ENCODE results near the gene DENND1A. TPM values are rescaled to one million over a fixed set of nuclear protein-coding genes. Genes with fewer than 3 reads are reported as not detected.

DENND1A gene
- total RNA-seq, 2 experiments from 2014 or later: 23.7 to 29.5 TPM

- H3K27ac Mint-ChIP-seq: no peak overlapping the region
- H3K27me3 Mint-ChIP-seq: no peaks in the 10 kb centered on the region
- H3K4me1 Mint-ChIP-seq: no peaks in the 10 kb centered on the region
- DNase-seq: no peak
- no peak overlapping the region for H3K4me3 Mint-ChIP-seq
- CTCF ChIA-PET: no interaction called here
- intact Hi-C loops (cut with DNase I, micrococcal nuclease): no loop called here
- no peaks in the 10 kb centered on the region for H3K9me3 Mint-ChIP-seq (ENCODE audit: low read depth)
- POLR2A ChIA-PET: interaction anchor here (0.7 kb wide), 1 partner anchor 650 kb away, joined by 3 read pairs; no protein-coding TSS in a partner anchor
- ATAC-seq: no peak
- peaks cover 3% of the 10 kb centered on the region for H3K36me3 Mint-ChIP-seq (ENCODE audit: low read depth)
Observed at GRCh38 chr9:123611226-123611625, 318.7 kb downstream of the DENND1A start.

- no peaks in the 10 kb centered on the region for H3K27me3 Mint-ChIP-seq
- CTCF ChIA-PET: no interaction called here
- intact Hi-C loops (cut with DNase I, micrococcal nuclease): no loop called here
- POLR2A ChIA-PET: no interaction called here
- H3K27ac Mint-ChIP-seq: no peak overlapping the region
- peaks cover 3% of the 10 kb centered on the region for H3K36me3 Mint-ChIP-seq (ENCODE audit: low read depth)
- DNase-seq (no peak), ATAC-seq (no peak)
- no peaks in the 10 kb centered on the region for H3K4me1 Mint-ChIP-seq
- no peaks in the 10 kb centered on the region for H3K9me3 Mint-ChIP-seq (ENCODE audit: low read depth)
- H3K4me3 Mint-ChIP-seq: no peak overlapping the region
Observed at GRCh38 chr9:123609844-123610243, 320.1 kb downstream of the DENND1A start.

GRCh38 chr9:123608104-123608503 is 321.8 kb downstream of the DENND1A start:
- CTCF ChIA-PET: interaction anchor here (0.5 kb wide), 1 partner anchor 146 kb away, joined by 3 read pairs; no protein-coding TSS in a partner anchor
- no peak overlapping the region for H3K4me3 Mint-ChIP-seq
- H3K27ac Mint-ChIP-seq: no peak overlapping the region
- H3K27me3 Mint-ChIP-seq: no peaks in the 10 kb centered on the region
- POLR2A ChIA-PET: no interaction called here
- peaks cover 3% of the 10 kb centered on the region for H3K36me3 Mint-ChIP-seq (ENCODE audit: low read depth)
- intact Hi-C loops (cut with DNase I, micrococcal nuclease): no loop called here
- no peaks in the 10 kb centered on the region for H3K4me1 Mint-ChIP-seq
- DNase-seq (no peak), ATAC-seq (no peak)
- H3K9me3 Mint-ChIP-seq (ENCODE audit: low read depth): no peaks in the 10 kb centered on the region

GRCh38 chr9:123607479-123607878 is 322.4 kb downstream of the DENND1A start:
- intact Hi-C loops (cut with DNase I, micrococcal nuclease): no loop called here
- no peaks in the 10 kb centered on the region for H3K9me3 Mint-ChIP-seq (ENCODE audit: low read depth)
- CTCF ChIA-PET: interaction anchor here (0.5 kb wide), 1 partner anchor 145 kb away, joined by 3 read pairs; no protein-coding TSS in a partner anchor
- H3K36me3 Mint-ChIP-seq (ENCODE audit: low read depth): peaks cover 3% of the 10 kb centered on the region
- ATAC-seq (no peak), DNase-seq (no peak)
- no peak overlapping the region for H3K27ac Mint-ChIP-seq
- H3K4me1 Mint-ChIP-seq: no peaks in the 10 kb centered on the region
- no peak overlapping the region for H3K4me3 Mint-ChIP-seq
- H3K27me3 Mint-ChIP-seq: no peaks in the 10 kb centered on the region
- POLR2A ChIA-PET: no interaction called here

- H3K36me3 Mint-ChIP-seq (ENCODE audit: low read depth): peaks cover 3% of the 10 kb centered on the region
Observed at GRCh38 chr9:123606141-123606540, 323.8 kb downstream of the DENND1A start.

GRCh38 chr9:123605286-123605685 is 324.6 kb downstream of the DENND1A start:
- no peak for DNase-seq
- Mint-ChIP-seq H3K27ac (no peak overlapping the region), H3K4me3 (no peak overlapping the region), H3K4me1 (no peaks in the 10 kb centered on the region), H3K27me3 (no peaks in the 10 kb centered on the region), H3K9me3 (ENCODE audit: low read depth) (no peaks in the 10 kb centered on the region), H3K36me3 (ENCODE audit: low read depth) (peaks cover 3% of the 10 kb centered on the region)
- intact Hi-C loops (cut with DNase I, micrococcal nuclease): no loop called here
- CTCF ChIA-PET: interaction anchor here (0.9 kb wide), 2 partner anchors 11 to 60 kb away, joined by 3 read pairs; no protein-coding TSS in a partner anchor
- POLR2A ChIA-PET: no interaction called here
- ATAC-seq: no peak

More at GRCh38 chr9:123606141-123606540, 323.8 kb downstream of the DENND1A start:
- H3K4me3 Mint-ChIP-seq: no peak overlapping the region
- no peak overlapping the region for H3K27ac Mint-ChIP-seq
- intact Hi-C loops (cut with DNase I, micrococcal nuclease): no loop called here
- ATAC-seq: no peak
- CTCF ChIA-PET: interaction anchor here (0.9 kb wide), 2 partner anchors 11 to 61 kb away, joined by 3 read pairs; no protein-coding TSS in a partner anchor
- no peak for DNase-seq
- no peaks in the 10 kb centered on the region for H3K27me3 Mint-ChIP-seq
- POLR2A ChIA-PET: no interaction called here
- no peaks in the 10 kb centered on the region for H3K9me3 Mint-ChIP-seq (ENCODE audit: low read depth)
- no peaks in the 10 kb centered on the region for H3K4me1 Mint-ChIP-seq

GRCh38 chr9:123604861-123605260 is 325.1 kb downstream of the DENND1A start:
- H3K4me3 Mint-ChIP-seq: no peak overlapping the region
- no peaks in the 10 kb centered on the region for H3K9me3 Mint-ChIP-seq (ENCODE audit: low read depth)
- ATAC-seq (no peak), DNase-seq (no peak)
- H3K36me3 Mint-ChIP-seq (ENCODE audit: low read depth): peaks cover 5% of the 10 kb centered on the region
- ChIA-PET CTCF (no interaction called here), POLR2A (no interaction called here)
- H3K4me1 Mint-ChIP-seq: no peaks in the 10 kb centered on the region
- intact Hi-C loops (cut with DNase I, micrococcal nuclease): no loop called here
- no peaks in the 10 kb centered on the region for H3K27me3 Mint-ChIP-seq
- H3K27ac Mint-ChIP-seq: no peak overlapping the region

GRCh38 chr9:123601828-123602227 is 328.1 kb downstream of the DENND1A start:
- Mint-ChIP-seq H3K27ac (no peak overlapping the region), H3K36me3 (ENCODE audit: low read depth) (peaks cover 1% of the 10 kb centered on the region), H3K4me3 (no peak overlapping the region), H3K4me1 (no peaks in the 10 kb centered on the region), H3K27me3 (no peaks in the 10 kb centered on the region), H3K9me3 (ENCODE audit: low read depth) (no peaks in the 10 kb centered on the region)
- CTCF ChIA-PET: interaction anchor here (0.6 to 1.3 kb wide), 2 partner anchors 10 to 1049 kb away, joined by 3 to 4 read pairs; partner anchors contain the start of gene OR1N2
- DNase-seq (no peak), ATAC-seq (no peak)
- intact Hi-C loops (cut with DNase I, micrococcal nuclease): no loop called here
- POLR2A ChIA-PET: no interaction called here

- Mint-ChIP-seq H3K27me3 (no peaks in the 10 kb centered on the region), H3K4me1 (no peaks in the 10 kb centered on the region), H3K36me3 (ENCODE audit: low read depth) (peaks cover 1% of the 10 kb centered on the region), H3K4me3 (no peak overlapping the region), H3K9me3 (ENCODE audit: low read depth) (no peaks in the 10 kb centered on the region), H3K27ac (no peak overlapping the region)
- DNase-seq (no peak), ATAC-seq (no peak)
- CTCF ChIA-PET: interaction anchor here (0.7 kb wide), 1 partner anchor 26 kb away, joined by 4 read pairs; no protein-coding TSS in a partner anchor
- POLR2A ChIA-PET: no interaction called here
- intact Hi-C loops (cut with DNase I, micrococcal nuclease): no loop called here
Observed at GRCh38 chr9:123599781-123600180, 330.1 kb downstream of the DENND1A start.

GRCh38 chr9:123597876-123598556 is 331.9 kb downstream of the DENND1A start:
- ChIA-PET POLR2A (no interaction called here), CTCF (interaction anchor here (0.5 to 1.0 kb wide), 2 partner anchors 16 to 89 kb away, joined by 3 read pairs; no protein-coding TSS in a partner anchor)
- no peak for ATAC-seq
- H3K4me3 Mint-ChIP-seq: no peak overlapping the region
- no peaks in the 10 kb centered on the region for H3K4me1 Mint-ChIP-seq
- H3K27ac Mint-ChIP-seq: no peak overlapping the region
- no peaks in the 10 kb centered on the region for H3K9me3 Mint-ChIP-seq (ENCODE audit: low read depth)
- intact Hi-C loops (cut with DNase I, micrococcal nuclease): no loop called here
- no peak for DNase-seq
- H3K27me3 Mint-ChIP-seq: no peaks in the 10 kb centered on the region
- H3K36me3 Mint-ChIP-seq (ENCODE audit: low read depth): peaks cover 4% of the 10 kb centered on the region

- ChIA-PET POLR2A (no interaction called here), CTCF (interaction anchor here (0.5 kb wide), 1 partner anchor 90 kb away, joined by 3 read pairs; no protein-coding TSS in a partner anchor)
- no peak for DNase-seq
- Mint-ChIP-seq H3K36me3 (ENCODE audit: low read depth) (peaks cover 6% of the 10 kb centered on the region), H3K4me1 (no peaks in the 10 kb centered on the region), H3K27ac (no peak overlapping the region), H3K27me3 (no peaks in the 10 kb centered on the region), H3K4me3 (no peak overlapping the region), H3K9me3 (ENCODE audit: low read depth) (no peaks in the 10 kb centered on the region)
- ATAC-seq: no peak
- intact Hi-C loops (cut with DNase I, micrococcal nuclease): no loop called here
Observed at GRCh38 chr9:123597048-123597447, 332.9 kb downstream of the DENND1A start.

GRCh38 chr9:123591283-123591682 is 338.6 kb downstream of the DENND1A start:
- intact Hi-C loops (cut with DNase I, micrococcal nuclease): no loop called here
- H3K4me3 Mint-ChIP-seq: no peak overlapping the region
- no peaks in the 10 kb centered on the region for H3K4me1 Mint-ChIP-seq
- DNase-seq: no peak
- no peaks in the 10 kb centered on the region for H3K27me3 Mint-ChIP-seq
- ATAC-seq: no peak
- ChIA-PET POLR2A (no interaction called here), CTCF (no interaction called here)
- H3K9me3 Mint-ChIP-seq (ENCODE audit: low read depth): peaks cover 9% of the 10 kb centered on the region
- H3K36me3 Mint-ChIP-seq (ENCODE audit: low read depth): peaks cover 22% of the 10 kb centered on the region
- no peak overlapping the region for H3K27ac Mint-ChIP-seq

Data from activated CD4-positive, alpha-beta T cell treated with anti-CD3 and anti-CD28 coated beads for 36 hours (primary cell).